ENCODE measurements around the gene GLIS1. TPM values are rescaled to one million over a fixed set of nuclear protein-coding genes. Genes with fewer than 3 reads are reported as not detected.

The GLIS1 gene
- total RNA-seq, 1 donor from 2014 or later: not detected

DNA sequence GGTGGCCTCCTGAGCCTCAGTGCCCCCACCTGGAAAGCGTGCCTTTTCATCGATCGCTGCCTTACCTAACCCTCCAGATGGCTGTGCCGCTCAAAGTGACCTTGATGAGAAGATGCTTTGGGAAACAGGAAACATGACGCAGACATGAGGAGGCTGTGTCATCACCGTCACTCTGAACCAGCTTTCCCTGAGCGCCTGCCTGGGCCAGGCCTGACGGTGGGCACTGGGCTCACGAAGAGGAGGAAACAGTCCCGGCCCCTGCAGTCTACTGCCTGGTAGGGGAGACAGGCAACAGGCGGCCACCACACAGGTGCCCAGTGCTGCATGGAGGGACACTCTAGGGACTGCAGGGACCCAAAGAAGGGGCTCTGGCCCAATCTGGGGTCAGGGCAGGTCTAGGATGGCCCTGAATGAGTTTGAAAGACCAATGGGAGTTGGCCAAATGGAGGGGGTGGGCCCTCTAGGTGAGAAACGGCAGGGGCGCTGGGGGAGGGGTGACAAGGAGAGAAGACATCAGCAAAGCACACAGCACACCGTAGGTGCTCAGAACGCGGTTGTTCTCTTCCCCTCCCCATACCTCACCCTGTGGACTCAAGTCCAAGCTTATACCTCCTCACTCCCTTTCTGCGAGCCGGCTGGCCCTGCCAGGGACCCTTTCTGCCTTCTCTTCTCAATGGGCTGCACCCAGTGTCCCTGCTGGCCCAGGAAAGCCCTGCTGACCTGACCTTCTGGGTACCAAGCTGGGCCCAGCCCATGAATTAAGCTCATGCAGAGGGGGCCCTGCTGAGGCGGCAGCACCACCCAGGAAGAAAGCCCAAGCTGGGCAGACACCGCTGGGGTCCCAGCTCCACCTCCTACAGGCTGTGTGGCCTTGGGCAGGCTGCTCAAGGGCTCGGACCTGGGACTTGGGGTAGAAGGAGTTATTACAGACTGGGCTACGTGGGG lies 44.9 kb downstream of the GLIS1 start:
- Mint-ChIP-seq H3K9me3 (ENCODE audit: unreplicated experiment) (no peaks in the 10 kb centered on the region), H3K27me3 (ENCODE audit: unreplicated experiment) (peaks cover 4% of the 10 kb centered on the region), H3K4me1 (ENCODE audit: unreplicated experiment) (peaks cover 8% of the 10 kb centered on the region), H3K27ac (ENCODE audit: unreplicated experiment) (no peak overlapping the region), H3K36me3 (ENCODE audit: low read depth, unreplicated experiment) (no peaks in the 10 kb centered on the region), H3K4me3 (ENCODE audit: unreplicated experiment) (no peak overlapping the region)
- DNase-seq (ENCODE audit: low spot score): no peak
- TF ChIP-seq, protein P1, sequence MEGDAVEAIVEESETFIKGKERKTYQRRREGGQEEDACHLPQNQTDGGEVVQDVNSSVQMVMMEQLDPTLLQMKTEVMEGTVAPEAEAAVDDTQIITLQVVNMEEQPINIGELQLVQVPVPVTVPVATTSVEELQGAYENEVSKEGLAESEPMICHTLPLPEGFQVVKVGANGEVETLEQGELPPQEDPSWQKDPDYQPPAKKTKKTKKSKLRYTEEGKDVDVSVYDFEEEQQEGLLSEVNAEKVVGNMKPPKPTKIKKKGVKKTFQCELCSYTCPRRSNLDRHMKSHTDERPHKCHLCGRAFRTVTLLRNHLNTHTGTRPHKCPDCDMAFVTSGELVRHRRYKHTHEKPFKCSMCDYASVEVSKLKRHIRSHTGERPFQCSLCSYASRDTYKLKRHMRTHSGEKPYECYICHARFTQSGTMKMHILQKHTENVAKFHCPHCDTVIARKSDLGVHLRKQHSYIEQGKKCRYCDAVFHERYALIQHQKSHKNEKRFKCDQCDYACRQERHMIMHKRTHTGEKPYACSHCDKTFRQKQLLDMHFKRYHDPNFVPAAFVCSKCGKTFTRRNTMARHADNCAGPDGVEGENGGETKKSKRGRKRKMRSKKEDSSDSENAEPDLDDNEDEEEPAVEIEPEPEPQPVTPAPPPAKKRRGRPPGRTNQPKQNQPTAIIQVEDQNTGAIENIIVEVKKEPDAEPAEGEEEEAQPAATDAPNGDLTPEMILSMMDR (IDR thresholded peaks at IDR 0.05; ENCODE audit: unreplicated experiment): no peak

DNA sequence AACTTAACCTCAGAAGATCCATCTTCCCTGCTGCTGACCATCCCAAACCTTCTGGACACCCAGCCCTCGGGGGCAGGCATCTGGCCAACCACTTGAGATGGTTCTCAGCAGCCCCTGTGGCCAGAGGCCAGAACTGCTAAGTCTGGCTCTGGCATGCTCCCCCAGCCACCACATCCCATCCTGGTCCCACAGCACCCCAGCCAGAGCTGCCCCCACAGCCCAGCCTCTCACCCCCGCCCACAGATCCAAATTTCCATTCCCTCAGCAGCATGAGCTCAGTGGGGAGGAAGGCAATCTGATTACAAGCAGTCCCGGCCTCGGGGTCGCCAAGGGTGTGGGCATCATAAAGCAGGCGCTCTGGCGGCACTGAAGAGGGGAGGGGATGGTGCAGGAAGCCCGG lies 45.6 kb downstream of the GLIS1 start:
- TF ChIP-seq, protein P1 (IDR thresholded peaks at IDR 0.05; ENCODE audit: unreplicated experiment): no peak
- no peak for DNase-seq (ENCODE audit: low spot score)
- no peak overlapping the region for H3K4me3 Mint-ChIP-seq (ENCODE audit: unreplicated experiment)
- peaks cover 8% of the 10 kb centered on the region for H3K4me1 Mint-ChIP-seq (ENCODE audit: unreplicated experiment)
- H3K27ac Mint-ChIP-seq (ENCODE audit: unreplicated experiment): no peak overlapping the region
- no peaks in the 10 kb centered on the region for H3K36me3 Mint-ChIP-seq (ENCODE audit: low read depth, unreplicated experiment)
- no peaks in the 10 kb centered on the region for H3K9me3 Mint-ChIP-seq (ENCODE audit: unreplicated experiment)
- peaks cover 4% of the 10 kb centered on the region for H3K27me3 Mint-ChIP-seq (ENCODE audit: unreplicated experiment)

DNA sequence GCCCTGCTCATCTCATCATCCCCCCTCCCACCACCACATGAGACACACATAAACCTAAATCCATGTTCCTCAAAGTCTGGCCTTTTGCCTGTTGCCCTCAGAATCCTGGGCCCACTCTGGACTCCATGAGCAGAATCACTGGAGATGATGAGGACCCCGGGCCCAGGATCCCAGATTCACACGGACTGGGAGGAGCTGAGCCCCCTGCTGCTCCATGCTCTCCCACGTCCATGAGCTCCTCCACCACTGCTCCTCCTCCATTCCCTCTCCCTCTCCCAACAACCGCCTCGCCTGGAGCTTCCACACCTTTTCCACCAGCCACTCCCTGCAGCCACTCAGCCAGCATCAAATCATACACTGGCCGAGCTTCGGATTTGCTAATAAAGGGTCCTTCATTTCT lies 47.6 kb downstream of the GLIS1 start:
- no peak for DNase-seq (ENCODE audit: low spot score)
- no peaks in the 10 kb centered on the region for H3K36me3 Mint-ChIP-seq (ENCODE audit: low read depth, unreplicated experiment)
- no peaks in the 10 kb centered on the region for H3K9me3 Mint-ChIP-seq (ENCODE audit: unreplicated experiment)
- H3K27ac Mint-ChIP-seq (ENCODE audit: unreplicated experiment): no peak overlapping the region
- H3K4me3 Mint-ChIP-seq (ENCODE audit: unreplicated experiment): no peak overlapping the region
- H3K27me3 Mint-ChIP-seq (ENCODE audit: unreplicated experiment): peaks cover 9% of the 10 kb centered on the region
- H3K4me1 Mint-ChIP-seq (ENCODE audit: unreplicated experiment): peaks cover 10% of the 10 kb centered on the region
- TF ChIP-seq, protein P1 (IDR thresholded peaks at IDR 0.05; ENCODE audit: unreplicated experiment): no peak

DNA sequence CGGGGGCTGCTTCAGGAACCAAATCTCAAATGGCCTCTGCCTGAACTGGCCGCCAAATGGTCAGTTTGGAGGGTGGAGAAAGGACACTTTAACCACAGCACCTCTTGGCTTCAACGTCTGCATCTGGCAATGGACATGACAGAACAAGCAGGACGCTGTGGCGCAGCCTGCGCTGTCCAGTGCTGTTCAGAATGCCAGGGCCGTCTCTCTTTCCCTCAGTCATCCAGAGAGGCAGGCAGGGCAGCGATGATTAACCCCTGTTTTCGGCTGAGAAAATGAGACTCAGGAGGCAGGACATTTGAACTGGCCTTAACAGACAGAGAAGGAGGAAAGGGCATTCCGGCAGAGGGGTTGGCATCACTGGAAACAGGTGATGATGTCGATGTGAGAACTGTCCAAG lies 48.6 kb downstream of the GLIS1 start:
- H3K36me3 Mint-ChIP-seq (ENCODE audit: low read depth, unreplicated experiment): no peaks in the 10 kb centered on the region
- H3K27ac Mint-ChIP-seq (ENCODE audit: unreplicated experiment): no peak overlapping the region
- H3K4me3 Mint-ChIP-seq (ENCODE audit: unreplicated experiment): no peak overlapping the region
- TF ChIP-seq, protein P1 (IDR thresholded peaks at IDR 0.05; ENCODE audit: unreplicated experiment): no peak
- no peaks in the 10 kb centered on the region for H3K9me3 Mint-ChIP-seq (ENCODE audit: unreplicated experiment)
- DNase-seq (ENCODE audit: low spot score): no peak
- peaks cover 14% of the 10 kb centered on the region for H3K27me3 Mint-ChIP-seq (ENCODE audit: unreplicated experiment)
- peaks cover 19% of the 10 kb centered on the region for H3K4me1 Mint-ChIP-seq (ENCODE audit: unreplicated experiment)

DNA sequence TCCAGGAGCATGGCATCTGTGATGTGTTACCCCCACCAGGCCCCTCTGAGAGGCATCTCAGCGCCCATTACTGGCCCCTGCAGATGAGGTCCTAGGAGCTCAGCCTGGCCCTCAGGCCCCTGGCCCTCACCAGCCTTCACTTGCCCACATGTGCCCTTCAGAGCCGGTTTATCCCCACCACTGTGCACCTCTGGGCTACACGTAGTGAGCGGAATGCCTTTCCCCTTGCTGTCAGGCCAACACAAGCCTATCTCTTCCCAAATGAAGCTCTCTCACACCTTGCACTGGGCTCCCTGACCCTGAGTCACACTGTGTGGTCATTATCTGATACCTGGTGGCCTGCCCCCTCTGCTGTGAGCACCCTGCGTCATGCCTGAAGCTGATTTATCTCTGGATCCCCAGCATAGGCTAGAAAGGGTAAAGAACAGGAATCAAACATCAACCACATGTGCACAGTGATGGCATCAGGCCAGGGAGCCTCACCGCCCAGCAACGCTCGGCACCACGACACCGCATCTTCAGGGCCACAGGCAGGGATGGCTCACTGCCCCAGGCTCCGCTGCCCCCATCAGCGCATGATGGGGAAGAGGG lies 49.1 kb downstream of the GLIS1 start:
- H3K27ac Mint-ChIP-seq (ENCODE audit: unreplicated experiment): no peak overlapping the region
- no peaks in the 10 kb centered on the region for H3K36me3 Mint-ChIP-seq (ENCODE audit: low read depth, unreplicated experiment)
- H3K4me1 Mint-ChIP-seq (ENCODE audit: unreplicated experiment): peaks cover 25% of the 10 kb centered on the region
- no peak overlapping the region for H3K4me3 Mint-ChIP-seq (ENCODE audit: unreplicated experiment)
- DNase-seq (ENCODE audit: low spot score): no peak
- H3K27me3 Mint-ChIP-seq (ENCODE audit: unreplicated experiment): peaks cover 14% of the 10 kb centered on the region
- TF ChIP-seq, protein P1 (IDR thresholded peaks at IDR 0.05; ENCODE audit: unreplicated experiment): no peak
- H3K9me3 Mint-ChIP-seq (ENCODE audit: unreplicated experiment): no peaks in the 10 kb centered on the region
